Hippocampal formation (tissue), 2 donors: ENCODE data around the gene GSTA1.
"Not testable (repeated sequence)": the region's sequence is repeated elsewhere in the genome, so short reads cannot be mapped to it uniquely, and the experiment has no call there.

Experiments used
- DNase-seq, 2 donors: peaks; one replicate each; lab custom pipeline; 2025; lab: John Stamatoyannopoulos, UW

The GSTA1 gene

GRCh38 chr6:52803668-52804255 lies at the start of gene GSTA1:
Gene GSTA1, minus strand, starts transcription at chr6:52803816. Its CDS starts 4,549 bp downstream, at chr6:52799267.
- not testable (repeated sequence) for DNase-seq

- no peak for DNase-seq
These were observed 45.5 kb upstream of the GSTA1 start for GRCh38 chr6:52849137-52849536.

- DNase-seq, result no peak
These were observed 42.4 kb upstream of the GSTA1 start for GRCh38 chr6:52846002-52846401.

- no peak for DNase-seq
These were observed 40.0 kb upstream of the GSTA1 start for GRCh38 chr6:52843605-52844004.

- no peak for DNase-seq
These were observed 37.4 kb upstream of the GSTA1 start, which contains the start of gene GSTA5 for GRCh38 chr6:52840763-52841585. Gene GSTA5, minus strand, starts transcription at chr6:52840813.

- no peak for DNase-seq
These were observed 35.8 kb upstream of the GSTA1 start for GRCh38 chr6:52839124-52840055.

- no peak for DNase-seq
These were observed 30.9 kb upstream of the GSTA1 start for GRCh38 chr6:52834481-52834880.

- DNase-seq, result not testable (repeated sequence)
These were observed 27.3 kb upstream of the GSTA1 start for GRCh38 chr6:52830869-52831268.

- DNase-seq, result no peak
These were observed 25.6 kb upstream of the GSTA1 start for GRCh38 chr6:52829046-52829817.

- DNase-seq, result not testable (repeated sequence)
These were observed 25.0 kb upstream of the GSTA1 start for GRCh38 chr6:52828621-52829020.

- not testable (repeated sequence) for DNase-seq
These were observed 23.6 kb upstream of the GSTA1 start for GRCh38 chr6:52827073-52827783.

- no peak for DNase-seq
These were observed 22.9 kb upstream of the GSTA1 start for GRCh38 chr6:52826513-52826912.

GRCh38 chr6:52825900-52826459 lies 22.4 kb upstream of the GSTA1 start:
- not testable (repeated sequence) for DNase-seq

GRCh38 chr6:52825270-52825793 lies 21.7 kb upstream of the GSTA1 start:
- DNase-seq, result not testable (repeated sequence)

- DNase-seq, result no peak
These were observed 18.2 kb upstream of the GSTA1 start for GRCh38 chr6:52821842-52822241.

GRCh38 chr6:52820198-52820597 lies 16.6 kb upstream of the GSTA1 start:
- DNase-seq, result no peak

- no peak for DNase-seq
These were observed 11.8 kb upstream of the GSTA1 start for GRCh38 chr6:52815167-52816092.

GRCh38 chr6:52814545-52814944 lies 10.9 kb upstream of the GSTA1 start:
- not testable (repeated sequence) for DNase-seq

- not testable (repeated sequence) for DNase-seq
These were observed 6.2 kb upstream of the GSTA1 start for GRCh38 chr6:52809777-52810176.
